GM06990 (cell line): Measurements from ENCODE around the gene STK24.

Experiments
- DNase-seq: peaks from one replicate; pipeline ENCODE4 v3.0.0-alpha.2; 2011; ENCODE audit not compliant: insufficient read length; ENCODE audit errors: extremely low read depth
- H3K27me3 ChIP-seq: replicated peaks from 2 replicates; pipeline ENCODE4 v1.6.0; 2011; ENCODE audit warnings: low read length; ENCODE audit not compliant: control insufficient read depth, insufficient read depth
- H3K36me3 ChIP-seq: 2 replicates; pipeline ENCODE4 v1.5.1; 2011; ENCODE audit warnings: low read length; ENCODE audit not compliant: control insufficient read depth, insufficient read depth
- H3K4me3 ChIP-seq: replicated peaks from 2 replicates; pipeline ENCODE4 v1.5.1; 2011; ENCODE audit warnings: low read depth, mild to moderate bottlenecking, control low read depth, low read length
- TF ChIP-seq, protein P1 (sequence below): IDR thresholded peaks from 2 replicates; pipeline ENCODE4 v1.5.1; 2011; ENCODE audit warnings: low read length, control low read depth, mild to moderate bottlenecking, inconsistent platforms; ENCODE audit not compliant: insufficient read depth, poor library complexity, severe bottlenecking

Gene STK24

DNA sequence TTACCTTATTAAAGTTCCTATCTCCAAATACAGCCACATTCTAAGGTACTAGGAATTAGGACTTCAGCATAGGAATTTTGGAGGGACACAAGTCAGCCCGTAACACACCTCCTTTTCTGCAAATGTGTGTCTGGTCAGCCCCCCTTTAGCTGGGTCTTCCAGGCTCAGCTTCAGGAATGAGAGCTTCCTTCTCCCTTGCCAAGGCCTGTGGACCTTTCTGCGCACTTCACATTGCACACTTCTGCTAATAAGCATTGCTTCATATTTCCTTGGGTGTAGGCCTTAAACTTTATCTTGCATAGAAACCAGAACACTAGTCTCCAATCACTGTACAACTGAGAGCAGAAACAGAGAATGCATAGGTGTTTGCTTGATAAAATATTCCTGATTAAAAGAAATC, 4.5 kb upstream of the STK24 start:
- no peak for DNase-seq
- Histone ChIP-seq H3K36me3 (no peaks in the 10 kb centered on the region), H3K27me3 (no peaks in the 10 kb centered on the region), H3K4me3 (no peak overlapping the region)
- TF ChIP-seq, protein P1, sequence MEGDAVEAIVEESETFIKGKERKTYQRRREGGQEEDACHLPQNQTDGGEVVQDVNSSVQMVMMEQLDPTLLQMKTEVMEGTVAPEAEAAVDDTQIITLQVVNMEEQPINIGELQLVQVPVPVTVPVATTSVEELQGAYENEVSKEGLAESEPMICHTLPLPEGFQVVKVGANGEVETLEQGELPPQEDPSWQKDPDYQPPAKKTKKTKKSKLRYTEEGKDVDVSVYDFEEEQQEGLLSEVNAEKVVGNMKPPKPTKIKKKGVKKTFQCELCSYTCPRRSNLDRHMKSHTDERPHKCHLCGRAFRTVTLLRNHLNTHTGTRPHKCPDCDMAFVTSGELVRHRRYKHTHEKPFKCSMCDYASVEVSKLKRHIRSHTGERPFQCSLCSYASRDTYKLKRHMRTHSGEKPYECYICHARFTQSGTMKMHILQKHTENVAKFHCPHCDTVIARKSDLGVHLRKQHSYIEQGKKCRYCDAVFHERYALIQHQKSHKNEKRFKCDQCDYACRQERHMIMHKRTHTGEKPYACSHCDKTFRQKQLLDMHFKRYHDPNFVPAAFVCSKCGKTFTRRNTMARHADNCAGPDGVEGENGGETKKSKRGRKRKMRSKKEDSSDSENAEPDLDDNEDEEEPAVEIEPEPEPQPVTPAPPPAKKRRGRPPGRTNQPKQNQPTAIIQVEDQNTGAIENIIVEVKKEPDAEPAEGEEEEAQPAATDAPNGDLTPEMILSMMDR, result no peak

DNA sequence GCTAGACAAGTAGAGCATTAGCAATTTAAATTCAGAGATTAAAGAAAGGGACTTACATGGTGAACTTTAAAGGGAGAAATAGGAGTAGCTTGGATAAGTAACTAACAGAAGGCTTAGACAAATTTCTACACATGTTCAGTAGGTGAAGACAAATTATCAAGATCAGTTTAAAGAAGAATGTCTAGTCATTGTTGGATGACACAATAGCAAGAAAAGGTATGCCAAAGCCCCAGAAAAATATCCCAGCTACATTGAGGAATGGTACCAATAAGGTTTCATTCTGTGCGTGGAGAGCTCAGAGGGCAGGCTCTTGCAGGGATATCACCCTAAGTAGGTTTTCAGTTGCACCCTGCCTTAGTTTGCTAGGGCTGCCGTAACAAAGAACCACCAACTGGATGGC, 3.5 kb upstream of the STK24 start:
- Histone ChIP-seq H3K4me3 (no peak overlapping the region), H3K27me3 (no peaks in the 10 kb centered on the region), H3K36me3 (no peaks in the 10 kb centered on the region)
- TF ChIP-seq, protein P1, result no peak
- DNase-seq, result no peak

DNA sequence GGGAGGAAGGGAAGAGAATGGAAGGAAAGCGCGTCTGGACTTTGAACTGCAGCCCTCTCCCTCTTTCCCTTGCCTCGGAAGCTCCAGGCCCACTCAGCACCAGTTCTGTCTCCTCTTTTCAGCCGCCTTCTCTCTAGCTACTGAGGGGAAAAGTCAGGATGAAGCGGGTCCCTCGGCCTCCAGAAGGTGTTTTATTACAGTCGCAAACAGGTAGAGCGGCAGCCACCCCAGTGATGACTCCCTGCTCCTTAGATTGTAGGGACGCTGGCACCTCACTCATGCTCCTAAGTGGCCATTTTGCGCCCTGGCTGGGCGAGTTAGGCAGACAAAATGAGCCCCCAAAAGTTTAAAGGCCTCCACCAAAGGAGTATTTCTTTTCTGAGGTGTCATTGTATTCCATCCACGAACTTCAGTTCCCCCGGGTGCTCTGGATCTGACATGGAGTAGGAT, 954 bp upstream of the STK24 start:
- no peak for DNase-seq
- TF ChIP-seq, protein P1, result no peak
- Histone ChIP-seq H3K4me3 (peak overlapping the region; percentile 71), H3K36me3 (no peaks in the 10 kb centered on the region), H3K27me3 (no peaks in the 10 kb centered on the region)

- TF ChIP-seq, protein P1, result no peak
- Histone ChIP-seq H3K36me3 (no peaks in the 10 kb centered on the region), H3K27me3 (no peaks in the 10 kb centered on the region), H3K4me3 (peak overlapping the region; percentile 83)
- DNase-seq, result peak; percentile 68
Observed at GRCh38 chr13:98576200-98576945, 534 bp downstream of the STK24 start.

GRCh38 chr13:98575904-98576199, 1.1 kb downstream of the STK24 start:
- Histone ChIP-seq H3K36me3 (no peaks in the 10 kb centered on the region), H3K4me3 (peak overlapping the region; percentile 83), H3K27me3 (no peaks in the 10 kb centered on the region)
- DNase-seq, result no peak
- TF ChIP-seq, protein P1, result no peak
